HG02763 (cell line): ENCODE results near the gene RDH16.
"Not testable (repeated sequence)": the region's sequence is repeated elsewhere in the genome, so short reads cannot be mapped to it uniquely, and the experiment has no call there.

ENCODE experiments used
- ATAC-seq: cut with Tn5 transposase; IDR thresholded peaks from one replicate; pipeline ENCODE4 v1.9.1; 2021; ENCODE audit warnings: mild to moderate bottlenecking, moderate library complexity; ENCODE audit not compliant: unreplicated experiment

The RDH16 gene

GRCh38 chr12:56954958-56955355 lies 2.5 kb downstream of the RDH16 start:
- ATAC-seq = no peak

- no peak for ATAC-seq
Measured at GRCh38 chr12:56954057-56954957, 3.1 kb downstream of the RDH16 start.

GRCh38 chr12:56953314-56953713 lies 4.1 kb downstream of the RDH16 start:
- ATAC-seq = no peak

- ATAC-seq = no peak
Measured at GRCh38 chr12:56951582-56952339, 5.6 kb downstream of the RDH16 start.

GRCh38 chr12:56948881-56949280 lies 8.5 kb downstream of the RDH16 start:
- ATAC-seq = no peak

- ATAC-seq = no peak
Measured at GRCh38 chr12:56948457-56948777, 9.0 kb downstream of the RDH16 start.

- no peak for ATAC-seq
Measured at GRCh38 chr12:56947633-56948456, 9.6 kb downstream of the RDH16 start.

- no peak for ATAC-seq
Measured at GRCh38 chr12:56943878-56944277, 13.5 kb downstream of the RDH16 start.

GRCh38 chr12:56943374-56943773 lies 14.0 kb downstream of the RDH16 start:
- ATAC-seq = not testable (repeated sequence)

- no peak for ATAC-seq
Measured at GRCh38 chr12:56941299-56942017, 15.9 kb downstream of the RDH16 start.

- not testable (repeated sequence) for ATAC-seq
Measured at GRCh38 chr12:56940942-56941298, 16.5 kb downstream of the RDH16 start.

- ATAC-seq = no peak
Measured at GRCh38 chr12:56935752-56936151, 21.7 kb downstream of the RDH16 start.

GRCh38 chr12:56935157-56935556 lies 22.3 kb downstream of the RDH16 start:
- ATAC-seq = no peak

GRCh38 chr12:56933826-56934625 lies 23.4 kb downstream of the RDH16 start, which contains the start of gene SDR9C7:
Gene SDR9C7, minus strand, starts transcription at chr12:56934408. Its CDS starts 147 bp downstream, at chr12:56934261.
- ATAC-seq = no peak

- no peak for ATAC-seq
Measured at GRCh38 chr12:56932867-56933266, 24.5 kb downstream of the RDH16 start.

- ATAC-seq = no peak
Measured at GRCh38 chr12:56932146-56932545, 25.3 kb downstream of the RDH16 start.

GRCh38 chr12:56931474-56931978 lies 25.9 kb downstream of the RDH16 start:
- ATAC-seq = no peak

- no peak for ATAC-seq
Measured at GRCh38 chr12:56930241-56930640, 27.2 kb downstream of the RDH16 start.

GRCh38 chr12:56929780-56930179 lies 27.6 kb downstream of the RDH16 start:
- ATAC-seq = no peak

- ATAC-seq = no peak
Measured at GRCh38 chr12:56928262-56928661, 29.1 kb downstream of the RDH16 start.
